Activated naive CD8-positive, alpha-beta T cell treated with anti-CD3 and anti-CD28 coated beads for 36 hours (primary cell): Measurements from ENCODE around the gene RNF212B. TPM values are rescaled to one million over a fixed set of nuclear protein-coding genes. Genes with fewer than 3 reads are reported as not detected.

Source experiments
- DNase-seq: peaks from one replicate; pipeline ENCODE4 v3.0.0; 2021
- H3K27ac Mint-ChIP-seq: one replicate; pipeline ENCODE4 v1.8.0; 2022; ENCODE audit warnings: mild to moderate bottlenecking, moderate library complexity, mixed read lengths
- H3K27me3 Mint-ChIP-seq: one replicate; pipeline ENCODE4 v1.8.0; 2022; ENCODE audit warnings: mild to moderate bottlenecking, mixed read lengths
- H3K36me3 Mint-ChIP-seq: one replicate; pipeline ENCODE4 v1.8.0; 2021; ENCODE audit warnings: mild to moderate bottlenecking, mixed read lengths
- H3K4me1 Mint-ChIP-seq: one replicate; pipeline ENCODE4 v1.8.0; 2021; ENCODE audit warnings: mixed read lengths
- H3K4me3 Mint-ChIP-seq: one replicate; pipeline ENCODE4 v1.8.0; 2022; ENCODE audit warnings: mild to moderate bottlenecking, moderate library complexity, mixed read lengths
- H3K9me3 Mint-ChIP-seq: one replicate; pipeline ENCODE4 v1.8.0; 2022; ENCODE audit warnings: mixed read lengths
- total RNA-seq, 2 experiments: library from RNA; stranded (reverse); gene quantifications; one replicate each; pipeline ENCODE4 v1.2.3, GENCODE V29; 2021

RNF212B gene
- total RNA-seq, 2 experiments from 2014 or later = not detected

DNA sequence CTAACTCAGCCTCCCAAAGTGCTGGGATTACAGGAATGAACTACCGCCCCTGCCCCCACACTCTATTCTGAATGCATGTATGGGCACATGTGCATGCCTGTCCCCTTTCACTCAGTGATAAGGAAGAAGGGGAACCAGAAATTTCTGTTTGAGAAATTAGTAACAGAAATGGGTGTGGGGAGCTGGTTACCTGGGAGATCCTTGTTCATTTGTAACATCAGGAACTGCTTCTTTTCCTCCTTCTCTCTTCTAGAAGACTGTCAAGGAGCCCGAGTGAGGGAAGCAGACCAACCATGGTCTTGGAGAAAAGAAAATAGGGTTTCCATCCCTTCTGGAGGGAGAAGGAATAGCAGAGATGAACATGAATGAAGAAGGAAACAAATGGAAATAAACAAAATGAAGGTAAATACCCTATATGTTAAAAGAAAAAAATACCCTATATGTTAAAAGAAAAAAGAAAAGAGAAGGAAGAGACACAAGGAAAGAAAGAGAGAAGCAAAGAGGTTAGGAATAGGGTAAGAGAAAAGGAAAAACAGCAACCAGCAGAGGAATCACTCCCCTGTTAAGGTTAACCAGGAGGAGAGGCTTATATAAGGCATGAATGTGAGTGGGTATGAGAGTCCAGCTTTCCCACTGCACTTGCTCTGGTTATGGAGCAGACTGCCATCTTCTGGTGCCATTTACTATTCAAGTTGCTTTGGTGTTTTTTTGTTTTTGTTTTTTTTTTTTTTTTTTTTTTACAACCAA, 61.6 kb downstream of the RNF212B start:
- no peak for DNase-seq
- H3K4me3 Mint-ChIP-seq = peak overlapping the region; percentile 48
- H3K27me3 Mint-ChIP-seq = no peaks in the 10 kb centered on the region
- peaks cover 20% of the 10 kb centered on the region for H3K36me3 Mint-ChIP-seq
- peaks cover 33% of the 10 kb centered on the region for H3K4me1 Mint-ChIP-seq
- H3K9me3 Mint-ChIP-seq = no peaks in the 10 kb centered on the region
- H3K27ac Mint-ChIP-seq = peak overlapping the region; percentile 18

- Mint-ChIP-seq H3K9me3 (no peaks in the 10 kb centered on the region), H3K4me1 (peaks cover 30% of the 10 kb centered on the region), H3K36me3 (peaks cover 20% of the 10 kb centered on the region), H3K4me3 (peak overlapping the region; percentile 94), H3K27me3 (peaks cover 4% of the 10 kb centered on the region), H3K27ac (peak overlapping the region; percentile 94)
- no peak for DNase-seq
Measured at GRCh38 chr14:23299986-23300686, 62.4 kb downstream of the RNF212B start.

- peaks cover 17% of the 10 kb centered on the region for H3K36me3 Mint-ChIP-seq
- H3K9me3 Mint-ChIP-seq = no peaks in the 10 kb centered on the region
- DNase-seq = peak; percentile 26
- peak overlapping the region; percentile 94 for H3K4me3 Mint-ChIP-seq
- H3K27ac Mint-ChIP-seq = peak overlapping the region; percentile 94
- H3K4me1 Mint-ChIP-seq = peaks cover 26% of the 10 kb centered on the region
- H3K27me3 Mint-ChIP-seq = peaks cover 10% of the 10 kb centered on the region
Measured at GRCh38 chr14:23300687-23301223, 63.0 kb downstream of the RNF212B start.

- peak; percentile 100 for DNase-seq
- H3K4me1 Mint-ChIP-seq = peaks cover 26% of the 10 kb centered on the region
- peak overlapping the region; percentile 97 for H3K27ac Mint-ChIP-seq
- peak overlapping the region; percentile 97 for H3K4me3 Mint-ChIP-seq
- peaks cover 17% of the 10 kb centered on the region for H3K27me3 Mint-ChIP-seq
- H3K36me3 Mint-ChIP-seq = peaks cover 17% of the 10 kb centered on the region
- no peaks in the 10 kb centered on the region for H3K9me3 Mint-ChIP-seq
Measured at GRCh38 chr14:23301288-23301968, 63.7 kb downstream of the RNF212B start.

- DNase-seq = no peak
- H3K27me3 Mint-ChIP-seq = peaks cover 22% of the 10 kb centered on the region
- peak overlapping the region; percentile 97 for H3K27ac Mint-ChIP-seq
- peak overlapping the region; percentile 97 for H3K4me3 Mint-ChIP-seq
- H3K4me1 Mint-ChIP-seq = peaks cover 24% of the 10 kb centered on the region
- H3K9me3 Mint-ChIP-seq = no peaks in the 10 kb centered on the region
- peaks cover 14% of the 10 kb centered on the region for H3K36me3 Mint-ChIP-seq
Measured at GRCh38 chr14:23301969-23302289, 64.2 kb downstream of the RNF212B start.

- H3K27ac Mint-ChIP-seq = peak within 1 kb of the TSS; percentile 98
- no peaks in the 10 kb centered on the region for H3K9me3 Mint-ChIP-seq
- H3K27me3 Mint-ChIP-seq = peaks cover 28% of the 10 kb centered on the region
- peaks cover 12% of the 10 kb centered on the region for H3K36me3 Mint-ChIP-seq
- H3K4me1 Mint-ChIP-seq = peaks cover 24% of the 10 kb centered on the region
- DNase-seq = peak; percentile 91
- peak within 1 kb of the TSS; percentile 97 for H3K4me3 Mint-ChIP-seq
Measured at GRCh38 chr14:23302290-23303225, 64.8 kb downstream of the RNF212B start, which contains the start of gene PPP1R3E. Gene PPP1R3E, minus strand, starts transcription at chr14:23302859. Its CDS starts 283 bp downstream, at chr14:23302576.

DNA sequence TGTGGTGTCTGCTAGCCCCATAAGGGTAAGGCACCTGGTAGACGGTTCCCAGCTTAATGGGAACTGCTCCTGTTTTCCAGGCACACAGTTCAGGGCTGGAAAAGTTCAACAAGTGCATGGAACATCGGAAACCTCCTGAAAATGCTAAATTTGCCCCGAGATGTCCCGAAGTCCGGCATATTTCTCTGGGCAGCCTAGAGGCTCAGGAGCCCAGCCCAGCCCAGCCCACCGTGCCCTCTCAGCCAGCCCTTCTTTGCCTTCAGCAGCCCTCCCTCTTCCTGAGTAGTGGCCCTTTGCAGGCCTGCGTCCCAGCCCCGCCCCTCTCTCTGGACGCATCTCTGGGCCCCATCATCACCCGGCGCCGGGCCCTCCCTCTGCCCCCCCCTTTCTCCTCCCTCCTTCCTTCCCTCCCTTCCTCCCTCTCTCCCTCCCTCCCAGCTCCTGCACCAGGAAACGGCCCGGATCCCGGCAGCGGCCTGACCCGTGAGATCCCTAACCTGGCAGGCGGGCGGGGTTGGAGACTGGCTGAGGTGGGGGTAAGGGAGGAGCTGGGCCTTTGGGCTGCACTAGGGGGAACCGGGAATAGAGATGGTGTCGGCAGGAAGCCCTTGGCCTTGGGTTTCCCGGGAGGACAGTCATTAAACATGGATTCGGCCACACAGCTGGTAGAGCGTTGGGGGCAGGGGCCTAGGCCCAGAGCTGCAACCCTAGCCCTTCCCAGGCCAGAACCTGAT, 68.8 kb downstream of the RNF212B start, which contains the start of gene BCL2L2:
TSS of gene BCL2L2 (plus strand) at position 422 of the 734 bp plus-strand sequence. CDS start 935 bp downstream, outside the sequence.
- Mint-ChIP-seq H3K4me3 (peak within 1 kb of the TSS; percentile 55), H3K27ac (no peak within 1 kb of the TSS), H3K27me3 (peaks cover 38% of the 10 kb centered on the region), H3K9me3 (no peaks in the 10 kb centered on the region), H3K4me1 (peaks cover 9% of the 10 kb centered on the region), H3K36me3 (peaks cover 3% of the 10 kb centered on the region)
- no peak for DNase-seq

DNA sequence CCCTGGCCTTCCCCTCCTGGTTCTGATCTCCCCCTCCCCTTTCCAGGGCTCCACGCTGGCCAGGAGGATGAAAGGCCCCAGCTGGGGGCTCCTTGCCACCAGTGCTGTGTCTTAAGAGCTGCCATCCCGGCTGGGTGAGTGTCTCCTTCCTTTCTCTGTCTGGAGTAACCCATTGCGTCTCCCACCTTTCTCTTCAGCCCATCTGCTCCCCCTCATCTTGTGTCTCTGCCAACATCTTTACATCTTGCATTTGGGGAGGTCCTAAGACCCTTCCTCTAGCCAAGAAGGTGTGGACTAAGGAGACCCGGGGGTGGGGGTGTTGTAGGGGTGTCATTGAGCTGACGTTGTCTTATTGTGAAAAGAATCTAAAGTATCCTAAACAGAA, 69.4 kb downstream of the RNF212B start:
- Mint-ChIP-seq H3K9me3 (no peaks in the 10 kb centered on the region), H3K27me3 (peaks cover 38% of the 10 kb centered on the region), H3K4me3 (peak overlapping the region; percentile 55), H3K27ac (no peak overlapping the region), H3K36me3 (peaks cover 3% of the 10 kb centered on the region), H3K4me1 (peaks cover 9% of the 10 kb centered on the region)
- DNase-seq = no peak

DNA sequence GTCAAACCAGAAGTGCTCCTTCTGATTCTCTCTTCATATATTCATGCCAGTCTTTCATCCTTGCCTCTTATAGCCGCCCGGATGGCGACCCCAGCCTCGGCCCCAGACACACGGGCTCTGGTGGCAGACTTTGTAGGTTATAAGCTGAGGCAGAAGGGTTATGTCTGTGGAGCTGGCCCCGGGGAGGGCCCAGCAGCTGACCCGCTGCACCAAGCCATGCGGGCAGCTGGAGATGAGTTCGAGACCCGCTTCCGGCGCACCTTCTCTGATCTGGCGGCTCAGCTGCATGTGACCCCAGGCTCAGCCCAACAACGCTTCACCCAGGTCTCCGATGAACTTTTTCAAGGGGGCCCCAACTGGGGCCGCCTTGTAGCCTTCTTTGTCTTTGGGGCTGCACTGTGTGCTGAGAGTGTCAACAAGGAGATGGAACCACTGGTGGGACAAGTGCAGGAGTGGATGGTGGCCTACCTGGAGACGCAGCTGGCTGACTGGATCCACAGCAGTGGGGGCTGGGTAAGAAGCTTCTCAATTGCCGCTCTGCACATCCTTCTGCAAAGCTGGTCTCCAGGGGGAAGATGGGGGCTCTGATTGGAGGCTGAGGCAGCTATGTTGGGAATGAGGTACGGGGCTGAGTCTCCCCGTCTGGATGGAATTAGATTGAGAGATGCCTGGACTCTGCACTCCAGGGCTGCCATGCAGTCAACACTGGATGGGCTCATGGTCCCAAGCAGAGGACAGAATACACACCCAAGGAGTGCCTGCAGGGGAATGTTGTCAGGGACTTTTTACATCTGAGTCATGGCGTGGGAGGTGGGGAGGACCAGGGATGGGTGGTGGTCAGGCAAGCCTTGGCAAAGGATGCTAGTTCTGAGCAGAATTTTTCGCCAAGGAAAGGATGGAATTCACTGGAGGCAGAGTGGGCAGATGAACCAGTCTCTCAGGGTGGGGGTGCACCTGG, 70.2 kb downstream of the RNF212B start:
- no peak overlapping the region for H3K4me3 Mint-ChIP-seq

GRCh38 chr14:23308721-23309445, 71.1 kb downstream of the RNF212B start:
- Mint-ChIP-seq H3K9me3 (no peaks in the 10 kb centered on the region), H3K27ac (no peak overlapping the region), H3K27me3 (peaks cover 38% of the 10 kb centered on the region), H3K4me3 (no peak overlapping the region), H3K4me1 (no peaks in the 10 kb centered on the region), H3K36me3 (no peaks in the 10 kb centered on the region)
- DNase-seq = no peak

More for the DNA sequence above, 70.2 kb downstream of the RNF212B start:
- Mint-ChIP-seq H3K36me3 (no peaks in the 10 kb centered on the region), H3K4me1 (peaks cover 6% of the 10 kb centered on the region), H3K27ac (no peak overlapping the region), H3K27me3 (peaks cover 38% of the 10 kb centered on the region), H3K9me3 (no peaks in the 10 kb centered on the region)
- no peak for DNase-seq

DNA sequence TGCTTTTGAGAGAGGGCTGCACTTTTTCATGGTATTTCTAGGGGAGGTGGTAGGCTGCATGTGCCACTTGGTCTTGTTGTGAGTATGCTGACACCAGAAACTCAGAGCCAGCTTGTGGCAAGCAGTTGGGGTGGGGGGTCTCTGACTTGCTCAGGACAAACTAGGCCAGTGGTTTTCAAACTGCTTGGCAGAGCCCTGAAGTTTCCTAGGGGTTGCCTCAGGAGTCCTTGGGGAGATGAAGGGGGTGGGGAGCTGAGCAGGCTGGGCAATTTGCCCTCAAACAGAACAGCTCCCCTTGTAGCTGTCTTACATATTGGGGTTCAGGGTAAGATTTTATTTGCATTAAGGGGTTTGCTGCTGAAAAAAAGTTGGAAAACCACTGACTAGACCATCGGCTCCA, 72.8 kb downstream of the RNF212B start:
- no peaks in the 10 kb centered on the region for H3K36me3 Mint-ChIP-seq
- H3K27ac Mint-ChIP-seq = no peak overlapping the region
- H3K4me1 Mint-ChIP-seq = no peaks in the 10 kb centered on the region
- DNase-seq = no peak
- no peak overlapping the region for H3K4me3 Mint-ChIP-seq
- H3K9me3 Mint-ChIP-seq = no peaks in the 10 kb centered on the region
- H3K27me3 Mint-ChIP-seq = peaks cover 30% of the 10 kb centered on the region

GRCh38 chr14:23316300-23316699, 78.6 kb downstream of the RNF212B start:
- H3K4me3 Mint-ChIP-seq = no peak overlapping the region
- no peaks in the 10 kb centered on the region for H3K27me3 Mint-ChIP-seq
- DNase-seq = no peak
- H3K4me1 Mint-ChIP-seq = peaks cover 6% of the 10 kb centered on the region
- no peak overlapping the region for H3K27ac Mint-ChIP-seq
- no peaks in the 10 kb centered on the region for H3K36me3 Mint-ChIP-seq
- peaks cover 1% of the 10 kb centered on the region for H3K9me3 Mint-ChIP-seq
